Superior temporal gyrus (tissue), 1 donor: ENCODE results near the gene TRIM41.
"Not testable (repeated sequence)": the region's sequence is repeated elsewhere in the genome, so short reads cannot be mapped to it uniquely, and the experiment has no call there.

ENCODE experiments used
- DNase-seq: peaks from one replicate; pipeline ENCODE4 v3.0.0-alpha.2; 2016; ENCODE audit errors: extremely low spot score

The TRIM41 gene

GRCh38 chr5:181223058-181223728 lies at the start of gene TRIM41:
Gene TRIM41, plus strand, starts transcription at chr5:181223281. Its CDS starts 719 bp downstream, at chr5:181224000.
- DNase-seq, result peak; percentile 97

- no peak for DNase-seq
Observed at GRCh38 chr5:181173420-181174342, 49.4 kb upstream of the TRIM41 start.

DNA sequence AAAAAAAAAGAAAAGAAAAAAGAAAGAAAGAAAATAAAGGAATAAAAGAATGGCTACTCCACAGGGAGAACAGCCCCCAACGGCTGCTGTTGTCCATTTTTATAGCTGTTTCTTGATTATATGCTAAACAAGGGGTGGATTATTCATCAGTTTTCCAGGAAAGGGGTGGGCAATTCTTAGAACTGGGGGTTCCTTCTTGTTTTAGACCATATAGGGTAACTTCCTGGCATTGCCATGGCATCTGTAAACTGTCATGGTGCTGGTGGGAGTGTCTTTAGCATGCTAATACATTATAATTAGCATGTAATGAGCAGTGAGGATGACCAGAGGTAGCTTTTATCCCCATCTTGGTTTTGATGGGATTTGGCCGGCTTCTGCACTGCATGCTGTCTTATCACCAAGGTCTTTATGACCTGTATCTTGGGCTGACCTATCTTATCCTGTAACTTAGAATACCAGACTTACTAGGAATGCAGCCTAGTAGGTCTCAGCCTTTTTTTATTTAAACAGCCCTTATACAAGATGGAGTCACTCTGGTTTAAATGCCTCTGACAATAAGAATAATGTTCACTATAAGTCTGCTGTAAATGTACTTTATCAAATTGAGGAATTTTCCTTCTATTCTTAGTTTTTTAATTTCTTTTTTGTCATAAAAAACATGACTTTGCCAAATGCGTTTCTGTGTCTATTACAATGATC lies 46.7 kb upstream of the TRIM41 start:
- DNase-seq, result no peak

DNA sequence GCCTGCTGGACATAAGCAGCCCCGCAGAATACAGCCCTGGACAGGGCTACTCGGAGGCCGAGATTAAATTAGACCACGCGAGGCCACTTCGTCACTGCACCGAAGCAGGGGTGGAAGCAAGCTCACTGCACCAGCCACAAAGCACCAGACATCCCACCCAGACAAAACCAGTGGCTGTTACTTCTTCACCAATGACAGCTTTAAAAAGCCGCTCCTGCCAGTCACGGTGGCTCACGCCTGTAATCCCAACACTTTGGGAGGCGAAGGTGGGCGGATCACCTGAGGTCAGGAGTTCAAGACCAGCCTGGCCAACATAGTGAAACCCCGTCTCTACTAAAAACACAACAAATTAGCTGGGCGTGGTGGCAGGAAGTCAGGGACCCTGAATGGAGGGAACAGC lies 45.5 kb upstream of the TRIM41 start:
- DNase-seq, result not testable (repeated sequence)

GRCh38 chr5:181181650-181182565 lies 41.2 kb upstream of the TRIM41 start:
- DNase-seq, result peak; percentile 41

- DNase-seq, result no peak
Observed at GRCh38 chr5:181182651-181183050, 40.4 kb upstream of the TRIM41 start.

GRCh38 chr5:181184845-181185216 lies 38.2 kb upstream of the TRIM41 start:
- DNase-seq, result no peak

GRCh38 chr5:181185560-181185959 lies 37.5 kb upstream of the TRIM41 start:
- DNase-seq, result no peak

DNA sequence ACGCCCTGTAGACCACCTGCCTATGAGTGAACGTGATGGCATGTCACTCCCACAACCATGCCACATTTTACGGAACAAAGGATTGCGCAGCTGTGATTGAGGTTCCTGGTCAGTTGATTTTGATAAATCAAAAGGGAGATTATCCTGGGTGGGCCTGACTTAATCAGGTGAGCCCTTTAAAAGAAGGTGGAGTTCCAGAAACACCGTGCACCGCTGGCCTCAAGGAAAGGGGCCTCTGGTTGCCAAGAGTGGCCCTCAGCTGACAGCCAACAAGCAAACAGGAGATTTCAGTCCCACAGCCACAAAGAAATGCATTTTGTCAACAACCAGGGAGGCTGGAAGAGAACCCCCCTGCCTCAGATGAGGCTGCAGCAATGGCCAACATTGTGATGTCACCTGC lies 37.1 kb upstream of the TRIM41 start:
- no peak for DNase-seq

GRCh38 chr5:181186986-181187499 lies 36.0 kb upstream of the TRIM41 start:
- no peak for DNase-seq

- peak; percentile 80 for DNase-seq
Observed at GRCh38 chr5:181187500-181188213, 35.4 kb upstream of the TRIM41 start.

- peak; percentile 96 for DNase-seq
Observed at GRCh38 chr5:181188700-181189362, 34.2 kb upstream of the TRIM41 start.

DNA sequence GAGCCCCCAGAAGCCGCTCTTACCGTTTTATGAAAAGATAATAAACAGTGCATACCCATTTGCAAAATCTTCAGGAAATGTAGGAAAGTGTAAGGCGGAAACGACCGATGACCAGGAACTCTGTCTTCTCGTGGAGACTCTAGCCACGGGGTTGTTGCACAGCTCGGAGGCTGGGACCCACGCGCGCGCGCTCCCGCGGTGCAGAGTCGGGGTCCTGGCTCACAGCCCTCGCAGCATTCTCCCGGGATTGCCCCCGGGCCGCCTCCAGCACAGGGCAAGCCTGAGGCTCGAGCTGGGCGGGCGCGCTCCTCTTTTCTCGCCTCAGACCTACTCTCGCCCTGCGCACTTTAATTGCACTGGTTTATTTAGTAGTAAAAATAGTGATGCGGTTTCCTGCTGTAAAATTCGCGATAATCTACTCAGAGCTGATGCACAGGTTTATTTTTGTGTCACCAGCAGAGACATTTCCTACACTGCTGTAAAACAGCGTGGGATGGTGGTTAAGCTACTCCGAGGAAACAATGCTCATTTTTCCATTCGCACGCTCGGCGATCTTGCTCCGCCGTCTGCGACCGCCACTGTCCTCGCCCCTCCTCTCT lies 33.6 kb upstream of the TRIM41 start:
- peak; percentile 42 for DNase-seq

DNA sequence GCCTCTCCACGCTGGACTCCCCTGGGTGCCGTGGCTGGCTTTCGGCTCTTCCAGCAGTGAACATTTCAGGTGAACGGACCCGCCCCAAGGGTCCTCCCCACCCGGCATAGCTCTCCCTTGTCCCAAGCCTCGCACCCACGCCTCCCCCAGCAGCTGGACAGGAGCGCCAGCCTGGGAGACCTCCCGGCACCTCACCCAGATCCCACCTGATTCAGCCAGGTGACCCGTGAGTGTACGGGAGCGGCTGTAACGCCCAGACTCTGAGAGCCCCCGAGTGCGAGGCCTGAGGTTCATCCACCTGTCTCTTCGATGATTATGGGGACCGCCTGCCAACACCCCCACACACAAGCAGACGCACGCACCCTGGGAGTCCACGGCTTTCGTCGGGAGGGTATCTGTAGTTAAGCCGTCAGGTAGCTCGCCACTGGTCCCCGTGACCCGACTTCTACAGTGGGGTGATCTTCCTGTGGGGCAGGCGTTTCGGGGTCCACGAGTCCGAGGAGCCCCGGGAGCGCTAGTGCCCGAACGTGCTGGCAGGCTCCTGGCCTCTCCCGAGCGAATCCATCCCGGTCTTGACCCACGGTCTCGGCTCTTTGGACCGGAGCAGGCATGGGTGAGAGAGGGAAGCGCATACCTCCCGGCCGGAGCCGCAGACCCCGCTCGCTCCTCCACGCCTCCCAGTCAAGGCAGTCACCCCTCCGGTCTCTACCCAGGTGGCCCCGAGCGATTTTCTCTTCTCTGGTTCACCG lies 32.9 kb upstream of the TRIM41 start:
- peak; percentile 17 for DNase-seq

DNA sequence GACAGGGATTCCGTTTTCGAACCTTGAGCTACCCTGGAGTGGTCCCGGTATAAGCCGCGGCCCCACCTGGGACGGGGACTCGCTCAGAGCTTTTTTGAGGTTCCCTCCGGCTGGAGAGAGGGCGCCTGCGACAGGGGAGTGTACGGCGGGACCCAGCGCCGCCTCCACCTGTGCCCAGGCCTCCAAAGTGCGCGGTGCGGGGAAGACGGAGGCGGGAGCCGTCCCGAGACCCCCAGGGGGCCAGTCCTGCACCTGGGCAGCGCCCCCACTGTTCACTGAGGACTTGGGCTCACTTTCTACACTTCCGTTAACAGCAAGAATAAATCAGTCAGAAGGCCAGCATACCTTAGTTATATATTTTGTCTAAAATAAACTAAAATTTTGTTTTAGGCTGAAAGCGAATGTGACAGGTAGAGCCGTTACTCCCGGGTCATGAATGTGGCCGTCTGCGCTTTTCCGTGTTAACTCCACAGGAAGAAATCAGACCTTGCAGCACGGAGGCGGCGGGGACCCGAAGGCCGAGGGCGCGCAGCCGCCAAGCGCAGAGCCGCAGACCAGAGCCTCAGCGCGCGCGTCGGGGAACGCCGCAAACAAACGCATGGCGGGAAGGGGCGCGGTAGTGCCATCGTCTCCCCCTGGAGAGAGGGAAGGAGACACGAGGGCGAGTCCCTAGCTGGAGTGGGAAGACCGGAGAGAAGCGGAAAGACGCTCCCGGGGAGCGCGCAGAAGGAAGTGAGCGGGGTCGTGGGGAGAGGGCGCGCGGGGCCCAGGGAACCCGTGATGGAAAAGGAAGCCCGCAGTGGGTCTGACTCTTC lies 32.2 kb upstream of the TRIM41 start:
- DNase-seq, result peak; percentile 48

DNA sequence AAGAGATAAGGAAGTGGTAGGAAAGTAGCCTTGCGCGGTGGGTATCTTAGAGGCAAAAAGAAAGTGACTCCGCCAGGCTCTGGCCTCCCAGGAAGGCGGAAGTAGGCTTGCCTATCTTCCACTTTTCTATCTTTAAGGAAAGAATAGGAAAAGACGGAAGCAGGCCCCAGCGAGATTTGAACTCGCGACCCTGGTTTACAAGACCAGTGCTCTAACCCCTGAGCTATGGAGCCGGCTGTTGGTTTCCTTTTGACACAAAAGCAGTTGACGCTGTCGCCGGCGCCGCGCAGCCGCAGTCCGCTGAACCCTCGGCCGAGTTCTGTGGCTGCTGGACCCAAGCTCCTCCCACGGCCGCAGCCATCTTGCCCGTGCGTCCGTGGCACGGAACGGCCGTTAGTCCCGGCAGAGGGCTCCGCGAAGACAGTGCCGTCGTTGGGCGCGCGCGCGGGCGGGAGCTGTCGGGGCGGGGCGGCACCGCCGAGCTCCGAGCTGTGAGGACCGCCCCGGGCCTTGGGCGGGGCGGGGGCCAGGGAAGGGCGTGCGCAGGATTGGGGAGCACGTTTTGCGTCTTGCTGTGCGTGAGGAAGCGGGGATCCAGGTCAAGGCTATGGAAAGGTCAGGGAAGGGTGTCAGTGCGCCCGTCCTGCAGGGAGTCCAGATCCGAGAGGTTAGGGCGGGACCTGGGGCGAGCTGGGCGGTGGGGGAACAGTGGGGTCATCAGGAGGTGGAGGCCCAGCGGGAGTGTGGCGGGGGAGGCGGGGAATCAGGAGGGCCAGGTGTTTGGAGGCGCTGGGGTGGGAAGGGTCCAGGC lies 31.4 kb upstream of the TRIM41 start:
- peak; percentile 97 for DNase-seq
